ENCODE data around the gene TNFRSF19.

The TNFRSF19 gene

DNA sequence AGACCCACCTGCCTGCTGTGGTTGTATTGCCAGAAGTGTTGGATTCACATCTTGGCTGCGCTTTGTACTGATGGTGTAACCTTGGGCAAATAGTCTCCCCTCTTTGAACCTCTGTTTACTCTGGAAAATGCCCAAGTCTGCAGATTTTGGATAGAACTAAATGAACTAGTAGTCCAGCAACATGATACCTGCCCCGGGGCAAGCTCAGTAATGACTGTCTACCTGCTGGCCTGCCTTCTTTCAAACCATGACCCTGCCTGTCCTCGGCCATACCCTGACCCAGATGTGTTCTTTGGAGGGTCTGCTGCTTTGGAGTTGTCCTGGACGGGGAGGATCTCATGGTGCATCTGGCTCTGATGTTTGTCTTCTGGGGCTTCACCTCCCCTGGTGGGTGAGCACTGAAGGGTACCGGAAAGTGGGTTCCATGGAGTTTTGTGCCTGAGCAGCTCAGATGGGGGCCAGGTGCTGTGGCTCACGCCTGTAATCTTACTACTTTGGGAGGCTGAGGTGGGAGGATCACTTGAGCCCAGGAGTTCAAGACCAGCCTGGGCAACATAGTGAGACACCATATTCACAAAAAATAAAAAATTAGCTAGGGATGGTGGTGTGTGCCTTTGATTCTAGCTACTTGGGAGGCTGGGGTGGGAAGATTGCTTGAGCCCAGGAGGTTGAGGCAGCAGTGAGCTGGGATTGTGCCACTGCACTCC lies 59.5 kb downstream of the TNFRSF19 start:
- no peak for FAIRE-seq

DNA sequence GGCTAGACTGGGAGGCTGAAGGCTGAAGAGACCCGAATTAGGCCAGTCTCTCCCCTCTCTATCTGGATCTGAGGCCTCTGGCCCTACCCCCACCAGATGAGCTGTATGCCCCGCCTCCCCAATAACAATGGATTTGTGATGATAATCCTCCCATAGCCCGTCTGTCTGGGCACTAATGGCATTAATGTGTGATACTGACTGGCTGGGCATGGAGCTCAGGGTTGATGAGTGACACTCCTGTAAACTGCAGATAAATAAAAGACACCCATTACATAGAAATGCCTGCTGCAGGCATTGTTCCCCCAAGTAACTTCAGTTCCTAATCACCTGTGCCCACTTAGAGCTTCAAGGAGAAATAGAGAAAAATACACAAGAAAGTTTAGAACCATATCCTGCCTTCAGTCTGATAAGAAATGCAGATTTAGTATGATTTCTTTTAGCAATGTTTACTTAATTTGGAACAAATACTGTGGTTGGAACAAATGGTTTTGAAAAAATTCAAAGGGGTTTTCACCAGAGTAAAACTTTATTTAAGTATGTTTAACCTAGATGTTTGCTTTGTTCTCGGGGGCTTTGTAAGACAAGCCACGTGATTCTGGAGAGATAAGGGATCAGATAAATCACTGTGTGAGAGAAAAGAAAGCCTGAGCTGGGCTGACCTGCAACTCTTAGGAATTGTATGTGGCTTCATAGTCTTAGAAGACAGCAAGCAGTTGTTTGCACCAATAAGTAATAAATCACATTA lies 60.3 kb downstream of the TNFRSF19 start:
- no peak for FAIRE-seq

GRCh38 chr13:23631311-23632047 lies 61.3 kb downstream of the TNFRSF19 start:
- FAIRE-seq = no peak

GRCh38 chr13:23632048-23632582 lies 61.9 kb downstream of the TNFRSF19 start:
- FAIRE-seq = no peak

GRCh38 chr13:23632741-23633140 lies 62.5 kb downstream of the TNFRSF19 start:
- FAIRE-seq = no peak

GRCh38 chr13:23634897-23635296 lies 64.7 kb downstream of the TNFRSF19 start:
- FAIRE-seq = no peak

GRCh38 chr13:23636360-23636759 lies 66.1 kb downstream of the TNFRSF19 start:
- no peak for FAIRE-seq

- no peak for FAIRE-seq
Measured at GRCh38 chr13:23637829-23638228, 67.6 kb downstream of the TNFRSF19 start.

DNA sequence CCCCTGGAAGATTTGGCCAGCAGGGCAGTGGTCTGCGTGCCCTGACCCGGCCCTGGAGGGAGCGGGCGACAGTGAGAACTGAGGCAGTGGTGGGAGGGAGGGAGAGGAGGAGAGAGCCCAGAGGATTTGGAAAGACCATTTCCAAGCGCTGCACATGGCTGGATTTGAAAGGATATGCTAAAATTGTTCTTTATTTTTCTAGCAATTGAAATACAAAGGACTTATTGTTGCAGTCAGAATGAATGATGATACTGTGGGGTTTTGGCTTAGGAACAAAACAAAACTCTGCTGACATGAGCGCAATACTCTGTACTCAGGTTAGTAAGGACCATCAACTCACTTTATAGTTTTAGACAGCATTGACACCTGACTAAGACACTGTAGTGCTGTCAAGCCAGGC lies 69.5 kb downstream of the TNFRSF19 start:
- FAIRE-seq = no peak

DNA sequence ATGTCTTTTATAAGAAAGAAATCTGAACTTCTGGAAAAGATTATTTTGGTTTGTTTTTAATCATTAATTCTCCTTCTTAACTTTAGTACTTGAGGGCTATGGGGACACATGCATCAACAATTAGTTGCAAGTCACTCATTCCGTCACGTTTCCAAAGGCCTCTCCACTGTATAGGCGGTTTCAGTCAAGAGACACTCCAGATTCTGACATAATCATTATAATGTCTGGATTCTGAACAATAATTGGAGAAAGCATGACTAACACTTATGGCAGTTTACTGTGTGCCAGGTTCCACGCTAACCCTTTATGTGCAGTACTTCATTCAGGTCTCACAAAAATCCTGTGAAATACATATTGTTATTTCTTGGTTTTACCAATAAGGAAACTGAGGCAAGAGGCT lies 71.9 kb downstream of the TNFRSF19 start:
- FAIRE-seq = no peak

GRCh38 chr13:23643338-23644125 lies 73.3 kb downstream of the TNFRSF19 start:
- no peak for FAIRE-seq

DNA sequence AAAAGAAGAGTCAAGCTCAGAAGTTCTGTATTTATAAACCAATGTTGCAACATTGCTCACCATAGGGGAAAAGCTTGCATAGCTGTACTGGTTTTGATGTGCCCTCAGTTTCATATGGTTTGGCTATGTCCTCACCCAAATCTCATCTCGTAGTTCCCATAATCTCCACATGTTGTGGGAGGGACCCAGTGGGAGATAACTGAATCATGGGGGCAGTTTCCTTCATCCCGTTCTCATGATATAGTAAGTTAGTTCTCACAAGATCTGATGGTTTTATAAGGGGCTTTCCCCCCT lies 73.9 kb downstream of the TNFRSF19 start:
- FAIRE-seq = no peak

- no peak for FAIRE-seq
Measured at GRCh38 chr13:23644527-23645138, 74.4 kb downstream of the TNFRSF19 start.

DNA sequence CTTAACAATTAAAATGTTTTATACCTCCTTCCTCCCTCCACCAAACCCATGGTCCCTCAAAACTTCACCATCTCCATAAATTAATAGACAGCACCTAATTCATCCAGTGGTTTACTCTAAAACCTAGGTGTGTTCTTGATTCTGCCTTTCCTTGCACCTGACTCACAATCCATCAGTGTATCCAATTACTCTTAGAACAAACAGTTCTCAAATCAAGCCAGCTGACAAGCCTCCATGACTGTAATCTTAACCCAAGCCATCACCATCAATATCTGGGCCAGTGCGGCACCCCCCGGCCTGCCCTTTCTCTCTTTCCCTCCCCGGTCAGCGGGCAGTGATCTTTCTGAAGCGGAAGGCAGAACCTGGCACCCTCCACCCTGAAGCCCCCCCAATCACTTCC lies 75.6 kb downstream of the TNFRSF19 start:
- FAIRE-seq = no peak

GRCh38 chr13:23651439-23651838 lies 81.2 kb downstream of the TNFRSF19 start:
- no peak for FAIRE-seq

GRCh38 chr13:23651887-23652286 lies 81.7 kb downstream of the TNFRSF19 start:
- no peak for FAIRE-seq

DNA sequence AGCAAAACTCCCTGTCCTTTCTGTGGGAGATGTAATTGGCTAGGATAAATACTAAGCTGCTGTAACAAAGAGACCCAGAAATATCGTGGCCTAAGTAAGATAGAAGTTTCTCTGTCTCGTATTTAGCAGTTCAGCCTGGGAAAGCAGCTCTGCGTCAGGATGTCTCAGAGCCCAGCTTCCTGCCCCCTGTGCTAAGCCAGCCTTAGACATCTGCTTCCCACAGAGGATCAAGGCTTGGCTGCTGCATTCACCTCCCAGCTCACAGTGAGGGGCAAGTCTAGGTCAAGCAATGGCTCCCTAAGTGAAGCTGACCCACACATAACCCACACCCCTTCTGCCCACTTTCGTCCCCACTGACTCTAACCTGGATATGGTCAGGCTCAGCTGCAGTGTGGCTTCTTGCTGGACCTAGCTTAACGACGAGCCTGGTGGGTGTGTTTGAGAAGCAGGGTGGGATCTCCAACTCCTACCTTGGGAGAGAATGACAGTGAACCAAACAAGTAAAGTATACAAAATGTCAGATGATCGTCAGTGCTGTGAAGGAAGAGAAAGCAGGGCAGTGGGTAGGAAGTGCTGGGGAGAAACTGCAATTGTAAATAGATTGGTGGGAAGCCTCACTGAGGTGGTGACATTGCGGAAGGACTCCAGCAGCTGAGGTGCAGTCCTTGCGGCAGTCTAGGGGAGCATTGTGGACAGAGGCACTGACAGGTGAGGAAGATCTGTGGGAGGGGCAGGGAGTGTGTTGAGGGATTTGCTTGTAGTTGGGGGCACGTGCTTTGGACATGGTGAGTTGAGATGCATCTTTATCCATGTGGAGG lies 82.9 kb downstream of the TNFRSF19 start:
- FAIRE-seq = no peak

GRCh38 chr13:23654111-23655110 lies 84.2 kb downstream of the TNFRSF19 start:
- no peak for FAIRE-seq

DNA sequence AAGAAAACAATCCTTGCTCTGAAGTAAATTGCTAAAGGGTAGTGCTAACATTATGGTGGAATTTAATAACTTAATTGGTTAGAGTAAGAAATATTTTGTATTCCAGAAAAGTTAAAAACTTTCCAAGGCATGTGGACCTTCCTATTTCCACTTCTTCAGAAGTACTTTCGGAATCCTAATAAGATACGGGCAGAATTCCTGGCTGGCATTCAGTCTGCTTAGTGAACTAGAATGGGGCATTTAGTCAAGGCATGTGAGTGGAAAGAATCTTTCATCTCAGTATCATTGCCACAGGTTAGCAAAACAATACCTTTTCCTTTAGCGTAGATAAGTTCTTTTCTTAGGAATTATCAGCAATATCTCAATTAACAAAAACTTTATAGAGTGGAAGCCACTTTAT lies 85.1 kb downstream of the TNFRSF19 start:
- no peak for FAIRE-seq

Data from colon (tissue), 2 donors.